Panc1 (cell line): ENCODE data around the gene SPC25. TPM values are rescaled to one million over a fixed set of nuclear protein-coding genes. Genes with fewer than 3 reads are reported as not detected.
A peak's percentile ranks its signal among the peaks of the same experiment; 100 is the strongest.

ENCODE experiments used
- ATAC-seq: fragments of 200-7000 bp; cut with Tn5 transposase; 2 replicates; pipeline ENCODE4 v1.9.1; 2020; ENCODE audit warnings: mild to moderate bottlenecking, moderate library complexity
- BruUV-seq: library from RNA; stranded (reverse); fragments of 400-500 nt; replicated peaks from 2 replicates; lab custom pipeline; 2021; lab: Mats Ljungman, UMichigan
- CTCF ChIA-PET: fragments of 300-600 bp; sonication (Branson Sonifier 250); formaldehyde crosslinking; loops from one replicate; lab custom pipeline; 2022; ENCODE audit warnings: antibody characterized with exemption; lab: Charles Lee
- POLR2A ChIA-PET: fragments of 300-600 bp; sonication (Branson Sonifier 250); formaldehyde crosslinking; loops from one replicate; lab custom pipeline; 2022; ENCODE audit warnings: antibody characterized with exemption; lab: Charles Lee
- DNase-seq: peaks from one replicate; pipeline ENCODE4 v3.0.0-alpha.2; 2010; ENCODE audit warnings: low read depth, low spot score
- H3K27ac ChIP-seq: 2 replicates; pipeline ENCODE4 v1.5.1; 2011; ENCODE audit warnings: mild to moderate bottlenecking, low read length, inconsistent platforms
- H3K27me3 ChIP-seq: fragments of 200-500 bp; sonication (Bioruptor generic); 2 replicates; pipeline ENCODE4 v1.6.0; 2014; ENCODE audit warnings: low read length, inconsistent platforms; ENCODE audit not compliant: control insufficient read depth, insufficient read depth
- H3K36me3 ChIP-seq: fragments of 200-500 bp; sonication (Bioruptor generic); 2 replicates; pipeline ENCODE4 v1.5.1; 2014; ENCODE audit warnings: inconsistent platforms, mild to moderate bottlenecking, low read length, moderate library complexity; ENCODE audit not compliant: control insufficient read depth, insufficient read depth
- H3K4me1 ChIP-seq: 2 replicates; pipeline ENCODE4 v1.5.1; 2011; ENCODE audit warnings: inconsistent platforms, mild to moderate bottlenecking, low read length, moderate library complexity; ENCODE audit not compliant: control insufficient read depth, insufficient read depth
- H3K4me3 ChIP-seq, 2 experiments: 2 replicates each; pipeline ENCODE4 v1.5.1; 2011 to 2012; ENCODE audit warnings: low read depth in 2 of 2, low read length in 2 of 2, mild to moderate bottlenecking in 2 of 2, inconsistent platforms in 1 of 2, moderate library complexity in 1 of 2
- H3K9me3 ChIP-seq: fragments of 200-500 bp; sonication (Bioruptor generic); 2 replicates; pipeline ENCODE4 v1.5.1; 2014; ENCODE audit warnings: low read depth, mild to moderate bottlenecking, inconsistent platforms, low read length, moderate library complexity; ENCODE audit not compliant: control insufficient read depth, insufficient read depth
- POLR2AphosphoS5 ChIP-seq: IDR thresholded peaks from 2 replicates; pipeline ENCODE4 v1.6.1; 2012; ENCODE audit warnings: mild to moderate bottlenecking, low read depth, low read length, moderate library complexity
- SIN3A ChIP-seq: IDR thresholded peaks from 2 replicates; pipeline ENCODE4 v1.6.1; 2012; ENCODE audit warnings: low read depth, mild to moderate bottlenecking, low read length, moderate library complexity, borderline replicate concordance; ENCODE audit not compliant: insufficient read depth
- TCF7L2 ChIP-seq: IDR thresholded peaks from 2 replicates; pipeline ENCODE4 v1.6.1; 2011; ENCODE audit warnings: mild to moderate bottlenecking, low read depth, low read length, inconsistent platforms
- in situ Hi-C: cut with HindIII; loops from 2 replicates; pipeline ENCODE4 v1.10.0; 2016; ENCODE audit warnings: low sequenced_read_pairs, low pct_unique_long_range_greater_than_20kb
- intact Hi-C: fragments of 100-400 bp; cut with micrococcal nuclease; formaldehyde crosslinking; loops from one replicate; pipeline ENCODE4 v1.10.0; 2022; ENCODE audit not compliant: unreplicated experiment
- total RNA-seq: library from RNA; stranded (reverse); gene quantifications from one replicate; pipeline ENCODE4 v1.2.1, GENCODE V29; 2021; ENCODE audit not compliant: unreplicated experiment
- TF ChIP-seq, protein P1 (sequence below), 2 experiments: IDR thresholded peaks; 2 replicates each; pipeline ENCODE4 v1.6.1; 2011 to 2012; ENCODE audit warnings: low read depth in 2 of 2, control low read depth in 1 of 2, low read length in 1 of 2, mild to moderate bottlenecking in 1 of 2, moderate library complexity in 1 of 2; ENCODE audit not compliant: insufficient read depth in 1 of 2
- TF ChIP-seq, protein P2 (sequence below): fragments of 450-650 bp; IDR thresholded peaks from 2 replicates; pipeline ENCODE4 v1.5.1; 2017; ENCODE audit warnings: mild to moderate bottlenecking

SPC25 gene
- total RNA-seq, 1 experiment from 2014 or later = 21.1 TPM

DNA sequence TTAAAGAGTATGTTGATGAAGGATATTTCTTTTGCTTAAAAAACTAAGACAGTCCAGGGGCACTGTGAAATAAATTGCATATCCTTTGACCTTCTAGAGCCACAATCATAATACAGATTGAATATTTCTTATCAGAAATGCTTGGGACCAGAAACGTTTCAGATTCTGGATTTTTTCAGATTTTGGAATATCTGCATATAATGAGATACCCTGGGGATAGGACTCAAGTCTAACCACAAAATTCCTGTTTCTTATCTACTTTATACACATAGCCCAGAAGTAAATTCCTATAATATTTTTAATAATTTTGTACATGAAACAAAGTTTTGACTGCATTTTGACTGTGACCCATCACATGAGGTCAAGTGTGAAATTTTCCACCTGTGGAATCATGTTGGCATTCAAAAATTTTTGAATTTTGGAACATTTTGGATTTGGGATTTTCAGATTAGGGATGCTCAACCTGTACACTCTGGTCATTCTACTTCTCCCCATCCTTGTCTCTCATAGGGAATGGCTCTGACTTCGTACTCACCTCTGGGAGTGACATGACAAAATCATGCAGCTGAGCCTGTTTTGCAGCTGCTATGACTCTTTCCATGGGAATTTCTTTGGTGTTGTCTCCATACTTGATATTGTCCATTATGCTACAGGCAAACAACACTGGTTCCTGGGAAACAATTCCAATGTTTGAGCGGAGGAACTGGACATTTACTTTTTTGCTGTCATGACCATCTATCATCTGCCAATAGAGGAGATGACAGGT, 36.6 kb upstream of the SPC25 start:
- intact Hi-C loops (no loop called here), in situ Hi-C loops (no loop called here)
- Histone ChIP-seq H3K27me3 (peaks cover 20% of the 10 kb centered on the region), H3K36me3 (no peaks in the 10 kb centered on the region), H3K4me1 (no peaks in the 10 kb centered on the region), H3K27ac (no peak overlapping the region), H3K4me3 (no peak overlapping the region), H3K9me3 (no peaks in the 10 kb centered on the region)
- ChIA-PET POLR2A (no interaction called here), CTCF (no interaction called here)
- TF ChIP-seq, protein P1, sequence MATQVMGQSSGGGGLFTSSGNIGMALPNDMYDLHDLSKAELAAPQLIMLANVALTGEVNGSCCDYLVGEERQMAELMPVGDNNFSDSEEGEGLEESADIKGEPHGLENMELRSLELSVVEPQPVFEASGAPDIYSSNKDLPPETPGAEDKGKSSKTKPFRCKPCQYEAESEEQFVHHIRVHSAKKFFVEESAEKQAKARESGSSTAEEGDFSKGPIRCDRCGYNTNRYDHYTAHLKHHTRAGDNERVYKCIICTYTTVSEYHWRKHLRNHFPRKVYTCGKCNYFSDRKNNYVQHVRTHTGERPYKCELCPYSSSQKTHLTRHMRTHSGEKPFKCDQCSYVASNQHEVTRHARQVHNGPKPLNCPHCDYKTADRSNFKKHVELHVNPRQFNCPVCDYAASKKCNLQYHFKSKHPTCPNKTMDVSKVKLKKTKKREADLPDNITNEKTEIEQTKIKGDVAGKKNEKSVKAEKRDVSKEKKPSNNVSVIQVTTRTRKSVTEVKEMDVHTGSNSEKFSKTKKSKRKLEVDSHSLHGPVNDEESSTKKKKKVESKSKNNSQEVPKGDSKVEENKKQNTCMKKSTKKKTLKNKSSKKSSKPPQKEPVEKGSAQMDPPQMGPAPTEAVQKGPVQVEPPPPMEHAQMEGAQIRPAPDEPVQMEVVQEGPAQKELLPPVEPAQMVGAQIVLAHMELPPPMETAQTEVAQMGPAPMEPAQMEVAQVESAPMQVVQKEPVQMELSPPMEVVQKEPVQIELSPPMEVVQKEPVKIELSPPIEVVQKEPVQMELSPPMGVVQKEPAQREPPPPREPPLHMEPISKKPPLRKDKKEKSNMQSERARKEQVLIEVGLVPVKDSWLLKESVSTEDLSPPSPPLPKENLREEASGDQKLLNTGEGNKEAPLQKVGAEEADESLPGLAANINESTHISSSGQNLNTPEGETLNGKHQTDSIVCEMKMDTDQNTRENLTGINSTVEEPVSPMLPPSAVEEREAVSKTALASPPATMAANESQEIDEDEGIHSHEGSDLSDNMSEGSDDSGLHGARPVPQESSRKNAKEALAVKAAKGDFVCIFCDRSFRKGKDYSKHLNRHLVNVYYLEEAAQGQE (IDR thresholded peaks at IDR 0.05; ENCODE audit: insufficient read depth in 1 of 2, low read depth in 2 of 2, low read length in 1 of 2) = no peak
- TF ChIP-seq SIN3A = no peak
- no peak for TF ChIP-seq POLR2AphosphoS5
- no peak for TF ChIP-seq TCF7L2
- TF ChIP-seq, protein P2, sequence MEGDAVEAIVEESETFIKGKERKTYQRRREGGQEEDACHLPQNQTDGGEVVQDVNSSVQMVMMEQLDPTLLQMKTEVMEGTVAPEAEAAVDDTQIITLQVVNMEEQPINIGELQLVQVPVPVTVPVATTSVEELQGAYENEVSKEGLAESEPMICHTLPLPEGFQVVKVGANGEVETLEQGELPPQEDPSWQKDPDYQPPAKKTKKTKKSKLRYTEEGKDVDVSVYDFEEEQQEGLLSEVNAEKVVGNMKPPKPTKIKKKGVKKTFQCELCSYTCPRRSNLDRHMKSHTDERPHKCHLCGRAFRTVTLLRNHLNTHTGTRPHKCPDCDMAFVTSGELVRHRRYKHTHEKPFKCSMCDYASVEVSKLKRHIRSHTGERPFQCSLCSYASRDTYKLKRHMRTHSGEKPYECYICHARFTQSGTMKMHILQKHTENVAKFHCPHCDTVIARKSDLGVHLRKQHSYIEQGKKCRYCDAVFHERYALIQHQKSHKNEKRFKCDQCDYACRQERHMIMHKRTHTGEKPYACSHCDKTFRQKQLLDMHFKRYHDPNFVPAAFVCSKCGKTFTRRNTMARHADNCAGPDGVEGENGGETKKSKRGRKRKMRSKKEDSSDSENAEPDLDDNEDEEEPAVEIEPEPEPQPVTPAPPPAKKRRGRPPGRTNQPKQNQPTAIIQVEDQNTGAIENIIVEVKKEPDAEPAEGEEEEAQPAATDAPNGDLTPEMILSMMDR = no peak
- DNase-seq (no peak), ATAC-seq (no peak)
- no TSS peak for BruUV-seq

DNA sequence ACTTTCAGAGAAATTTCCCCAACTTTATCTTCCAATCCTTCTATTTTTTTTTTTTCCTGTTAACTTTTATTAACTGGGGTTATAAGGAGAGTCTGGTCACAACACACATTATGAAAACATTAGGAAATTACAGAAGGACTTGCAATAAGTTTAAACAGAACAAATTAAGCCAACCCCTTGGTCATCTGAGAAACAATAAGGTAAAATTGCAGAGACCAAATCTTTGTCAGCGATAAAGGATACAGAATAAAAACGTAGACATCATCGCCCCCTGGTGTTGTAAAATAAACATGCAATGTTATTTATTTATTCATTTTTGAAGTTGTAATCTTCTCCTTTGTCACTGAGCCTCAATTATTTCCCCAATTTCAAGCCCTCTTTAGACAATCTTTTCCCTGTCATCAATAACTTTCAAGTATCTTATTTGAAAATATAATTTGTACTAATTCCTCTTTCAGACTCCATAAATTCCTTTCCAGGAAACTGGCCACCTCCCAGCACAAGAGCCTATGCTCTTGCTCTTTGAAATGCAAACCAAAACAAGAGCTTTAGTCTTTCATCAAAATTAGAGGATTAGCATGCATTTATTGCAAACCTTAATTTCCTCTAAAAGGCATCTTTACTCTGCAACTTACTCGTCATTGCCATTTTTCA, 30.4 kb upstream of the SPC25 start:
- no peak overlapping the region for H3K27ac ChIP-seq
- H3K9me3 ChIP-seq = peaks cover 3% of the 10 kb centered on the region; the same call in 1 of the 2 replicates
- ChIA-PET CTCF (interaction anchor here (0.6 to 1.1 kb wide), 2 partner anchors 575 to 745 kb away, joined by 3 read pairs; no protein-coding TSS in a partner anchor), POLR2A (no interaction called here)
- BruUV-seq = no TSS peak
- H3K4me1 ChIP-seq = no peaks in the 10 kb centered on the region
- no peak overlapping the region for H3K4me3 ChIP-seq
- TF ChIP-seq, protein P2 = peak; percentile 69; the same call in 1 of the 2 replicates
- TF ChIP-seq SIN3A = no peak
- TF ChIP-seq, protein P1 (IDR thresholded peaks at IDR 0.05; ENCODE audit: insufficient read depth in 1 of 2, low read depth in 2 of 2, low read length in 1 of 2) = no peak
- no peak for TF ChIP-seq POLR2AphosphoS5
- peaks cover 8% of the 10 kb centered on the region for H3K27me3 ChIP-seq
- intact Hi-C loops (loop anchor here (1.0 to 2.0 kb wide), 2 partner anchors 148 to 574 kb away; no protein-coding TSS in a partner anchor), in situ Hi-C loops (no loop called here)
- no peaks in the 10 kb centered on the region for H3K36me3 ChIP-seq
- peak; percentile 58; the same call in 1 of the 2 replicates for ATAC-seq
- no peak for DNase-seq
